Liver (tissue), 9 donors: ENCODE results near the gene CTXN1. TPM values are rescaled to one million over a fixed set of nuclear protein-coding genes. Genes with fewer than 3 reads are reported as not detected.

Source experiments
- DNase-seq: peaks from one replicate; pipeline ENCODE4 v3.0.0-alpha.2; 2017; ENCODE audit warnings: low spot score
- H3K27ac ChIP-seq, 2 donors: one replicate each; pipeline ENCODE4 v1.7.0; 2013; ENCODE audit warnings: inconsistent platforms in 2 of 2, low read length in 2 of 2, control low read depth in 1 of 2, low read depth in 1 of 2, mild to moderate bottlenecking in 1 of 2
- H3K27me3 ChIP-seq, 4 donors: one replicate each; pipeline versions ENCODE4 v1.6.1 to v1.7.0; 2013; ENCODE audit warnings: low read length in 3 of 4, inconsistent platforms in 1 of 4, mild to moderate bottlenecking in 1 of 4, moderate library complexity in 1 of 4; ENCODE audit not compliant: control insufficient read depth in 4 of 4, insufficient read depth in 4 of 4
- H3K36me3 ChIP-seq, 4 donors: one replicate each; pipeline versions ENCODE4 v1.6.1 to v1.7.0; 2013; ENCODE audit warnings: low read length in 3 of 4, mild to moderate bottlenecking in 3 of 4, low read depth in 1 of 4, moderate library complexity in 1 of 4; ENCODE audit not compliant: control insufficient read depth in 4 of 4, insufficient read depth in 3 of 4
- H3K4me1 ChIP-seq, 4 donors: one replicate each; pipeline versions ENCODE4 v1.6.1 to v1.7.0; 2013; ENCODE audit warnings: low read length in 3 of 4, mild to moderate bottlenecking in 3 of 4, moderate library complexity in 1 of 4; ENCODE audit not compliant: control insufficient read depth in 4 of 4, insufficient read depth in 4 of 4
- H3K4me3 ChIP-seq, 3 donors: one replicate each; pipeline versions ENCODE4 v1.6.1 to v1.7.0; 2013; ENCODE audit warnings: low read length in 3 of 3, control low read depth in 1 of 3, low read depth in 1 of 3, mild to moderate bottlenecking in 1 of 3
- H3K9ac ChIP-seq, 2 donors: one replicate each; pipeline ENCODE4 v1.7.0; 2013; ENCODE audit warnings: low read length in 2 of 2, mild to moderate bottlenecking in 2 of 2, moderate library complexity in 2 of 2, control low read depth in 1 of 2, low read depth in 1 of 2
- H3K9me3 ChIP-seq, 4 donors: one replicate each; pipeline versions ENCODE4 v1.6.1 to v1.7.0; 2013; ENCODE audit warnings: low read length in 3 of 4; ENCODE audit not compliant: control insufficient read depth in 4 of 4
- ATF3 ChIP-seq: IDR thresholded peaks from 2 replicates; pipeline ENCODE4 v1.6.1; 2016; ENCODE audit warnings: antibody characterized with exemption
- EGR1 ChIP-seq, 2 donors: IDR thresholded peaks; 2 replicates each; pipeline ENCODE4 v1.6.1; 2016 to 2018; ENCODE audit warnings: antibody characterized with exemption in 2 of 2, low read depth in 2 of 2
- GABPA ChIP-seq, 2 donors: IDR thresholded peaks in 1 of 2; conservative IDR thresholded peaks in 1 of 2; 2 replicates each; pipeline ENCODE4 v1.6.1; 2016; ENCODE audit warnings: antibody characterized with exemption in 2 of 2, mild to moderate bottlenecking in 1 of 2, moderate library complexity in 1 of 2
- HNF4A ChIP-seq, 2 donors: conservative IDR thresholded peaks; 2 replicates each; pipeline ENCODE4 v1.6.1; 2016; ENCODE audit warnings: antibody characterized with exemption in 2 of 2, mild to moderate bottlenecking in 2 of 2
- HNF4G ChIP-seq: IDR thresholded peaks from 2 replicates; pipeline ENCODE4 v1.6.1; 2016; ENCODE audit warnings: antibody characterized with exemption
- NR2F2 ChIP-seq: IDR thresholded peaks from 2 replicates; pipeline ENCODE4 v1.6.1; 2016; ENCODE audit warnings: antibody characterized with exemption
- RAD21 ChIP-seq, 2 donors: IDR thresholded peaks; 2 replicates each; pipeline ENCODE4 v1.6.1; 2016; ENCODE audit warnings: antibody characterized with exemption in 2 of 2, mild to moderate bottlenecking in 2 of 2
- REST ChIP-seq: IDR thresholded peaks from 2 replicates; pipeline ENCODE4 v1.6.1; 2016; ENCODE audit warnings: antibody characterized with exemption, mild to moderate bottlenecking
- RXRA ChIP-seq, 2 donors: IDR thresholded peaks; 2 replicates each; pipeline ENCODE4 v1.6.1; 2017 to 2018; ENCODE audit warnings: antibody characterized with exemption in 2 of 2, mild to moderate bottlenecking in 1 of 2
- SP1 ChIP-seq: IDR thresholded peaks from 2 replicates; pipeline ENCODE4 v1.6.1; 2018; ENCODE audit warnings: antibody characterized with exemption, mild to moderate bottlenecking
- YY1 ChIP-seq: IDR thresholded peaks from 2 replicates; pipeline ENCODE4 v1.6.1; 2016; ENCODE audit warnings: antibody characterized with exemption, mild to moderate bottlenecking
- WGBS: extraction: QIAGEN DNeasy Blood & Tissue Kit; methylation state at CpG from one replicate; pipeline ENCODE4 v1.1.7; 2013; 5-methylcytosine and 5-hydroxymethylcytosine counted together
- polyA plus RNA-seq, 2 donors: library from polyadenylated mRNA; stranded (reverse) in 1 of 2; unstranded in 1 of 2; fragments of 200-250 nt in 1 of 2; fragments of >200 nt in 1 of 2; fragmentation: Nextera tagmentation in 1 of 2; extraction: Ambion mirVana in 1 of 2; gene quantifications; one replicate each; pipeline versions ENCODE4 v1.2.1 to v1.2.3, GENCODE V29; 2013 to 2015
- total RNA-seq, 2 donors: library from RNA; depleted of rRNA; stranded (reverse); fragments of >200 nt; gene quantifications; one replicate each; pipeline ENCODE4 v1.2.3, GENCODE V29; 2014
- donor health status: healthy.
- donor health status: healthy.
- donor health status: healthy.
- donor health status: healthy.
- donor health status: healthy.

The CTXN1 gene
- total and polyA plus RNA-seq, 4 donors: 0.07 to 0.14 (median 0.08) TPM; not detected in 1

- Histone ChIP-seq H3K4me3 (peak overlapping the region; percentile 89 to 98 (median 97)), H3K4me1 (peaks cover 30 to 59% (median 37%) of the 10 kb centered on the region in 4 donors), H3K27ac (peak overlapping the region; percentile 79 to 91), H3K36me3 (peaks cover 0 to 12% (median 5%) of the 10 kb centered on the region in 4 donors), H3K9ac (peak overlapping the region in 1 of 2 donors; percentile 1), H3K27me3 (no peaks in the 10 kb centered on the region), H3K9me3 (no peaks in the 10 kb centered on the region)
- WGBS: 2% methylated on average over 62 of the region's 62 CpGs
- TF ChIP-seq EGR1 (IDR thresholded peaks at IDR 0.05; ENCODE audit: low read depth in 2 of 2) (peak; percentile 99), RXRA (IDR thresholded peaks at IDR 0.05) (peak; percentile 22 to 47), REST (no peak), SP1 (peak; percentile 57), YY1 (no peak), HNF4G (no peak), GABPA (IDR thresholded peaks at IDR 0.05 in 1 of 2, conservative IDR thresholded peaks at IDR 0.05 in 1 of 2) (peak in 1 of 2 donors; percentile 28), NR2F2 (peak; percentile 26)
- peak; percentile 100 for DNase-seq
Observed at GRCh38 chr19:7920519-7921301, 5.2 kb downstream of the CTXN1 start.

- no peaks in the 10 kb centered on the region for H3K9me3 ChIP-seq
- H3K9ac ChIP-seq: peak within 1 kb of the TSS; percentile 80 to 84
- no peaks in the 10 kb centered on the region for H3K27me3 ChIP-seq
- peak in 1 of 2 donors; percentile 68 for TF ChIP-seq EGR1 (IDR thresholded peaks at IDR 0.05; ENCODE audit: low read depth in 2 of 2)
- TF ChIP-seq GABPA (IDR thresholded peaks at IDR 0.05 in 1 of 2, conservative IDR thresholded peaks at IDR 0.05 in 1 of 2): peak in 1 of 2 donors; percentile 15
- TF ChIP-seq ATF3: no peak
- peak; percentile 88 for TF ChIP-seq YY1
- peak; percentile 58 for TF ChIP-seq REST
- no peak for TF ChIP-seq RAD21 (IDR thresholded peaks at IDR 0.05)
- peak; percentile 71 to 81 for TF ChIP-seq HNF4A (conservative IDR thresholded peaks at IDR 0.05)
- TF ChIP-seq RXRA (IDR thresholded peaks at IDR 0.05): peak; percentile 50 to 73
- TF ChIP-seq SP1: peak; percentile 78
- 4% methylated on average over 62 of the region's 62 CpGs for WGBS
- H3K36me3 ChIP-seq: peaks cover 0 to 12% (median 5%) of the 10 kb centered on the region in 4 donors
- peak within 1 kb of the TSS; percentile 79 to 91 for H3K27ac ChIP-seq
- peak within 1 kb of the TSS; percentile 89 to 98 (median 97) for H3K4me3 ChIP-seq
- DNase-seq: peak; percentile 99
- peaks cover 23 to 56% (median 35%) of the 10 kb centered on the region in 4 donors for H3K4me1 ChIP-seq
Observed at GRCh38 chr19:7919610-7920518, 6.1 kb downstream of the CTXN1 start, which contains the start of gene SNAPC2. TSS of gene SNAPC2 (plus strand) at chr19:7920338. CDS start at chr19:7920367, 29 bp downstream.
